Panc1 (cell line): ENCODE results near the gene MYO18A.

Experiments used
- CTCF ChIP-seq: fragments of 450-650 bp; IDR thresholded peaks from 2 replicates; pipeline ENCODE4 v1.5.1; 2017; ENCODE audit warnings: mild to moderate bottlenecking
- POLR2AphosphoS5 ChIP-seq: IDR thresholded peaks from 2 replicates; pipeline ENCODE4 v1.6.1; 2012; ENCODE audit warnings: mild to moderate bottlenecking, low read depth, low read length, moderate library complexity
- REST ChIP-seq, 2 experiments: IDR thresholded peaks; 2 replicates each; pipeline ENCODE4 v1.6.1; 2011 to 2012; ENCODE audit warnings: low read depth in 2 of 2, control low read depth in 1 of 2, low read length in 1 of 2, mild to moderate bottlenecking in 1 of 2, moderate library complexity in 1 of 2; ENCODE audit not compliant: insufficient read depth in 1 of 2
- TCF7L2 ChIP-seq: IDR thresholded peaks from 2 replicates; pipeline ENCODE4 v1.6.1; 2011; ENCODE audit warnings: mild to moderate bottlenecking, low read depth, low read length, inconsistent platforms

- TF ChIP-seq CTCF (peak; percentile 28), TCF7L2 (no peak), POLR2AphosphoS5 (no peak), REST (IDR thresholded peaks at IDR 0.05; ENCODE audit: insufficient read depth in 1 of 2, low read depth in 2 of 2, low read length in 1 of 2) (no peak)
Measured at GRCh38 chr17:29113334-29113733, 66.9 kb downstream of the MYO18A start.
